ACC112 (cell line): Measurements from ENCODE around the gene LCE2A.
"Not testable (repeated sequence)": the region's sequence is repeated elsewhere in the genome, so short reads cannot be mapped to it uniquely, and the experiment has no call there.

Source experiments
- H2AFZ ChIP-seq: fragments of 200-600 bp; sonication (generic); one replicate; pipeline ENCODE4 v1.6.0; 2017; ENCODE audit warnings: antibody characterized with exemption, low read length; ENCODE audit not compliant: unreplicated experiment
- H3K27ac ChIP-seq: fragments of 200-600 bp; sonication (generic); 2 replicates; pipeline ENCODE4 v1.5.1; 2014; ENCODE audit warnings: low read depth, mild to moderate bottlenecking, antibody characterized with exemption, low read length, moderate library complexity
- H3K27me3 ChIP-seq: fragments of 200-600 bp; sonication (generic); 2 replicates; pipeline ENCODE4 v1.6.1; 2014; ENCODE audit warnings: mild to moderate bottlenecking, antibody characterized with exemption, low read length, moderate library complexity, mixed read lengths; ENCODE audit not compliant: insufficient read depth
- H3K36me3 ChIP-seq: fragments of 200-600 bp; sonication (generic); 2 replicates; pipeline ENCODE4 v1.6.1; 2016; ENCODE audit warnings: mild to moderate bottlenecking, antibody characterized with exemption, low read length, moderate library complexity, mixed read lengths; ENCODE audit not compliant: insufficient read depth
- H3K4me1 ChIP-seq: fragments of 200-600 bp; sonication (generic); one replicate; pipeline ENCODE4 v1.6.1; 2016; ENCODE audit warnings: low read length, mixed read lengths; ENCODE audit not compliant: insufficient read depth, unreplicated experiment, control insufficient read depth
- H3K4me3 ChIP-seq: fragments of 200-600 bp; sonication (generic); 2 replicates; pipeline ENCODE4 v1.5.1; 2014; ENCODE audit warnings: mild to moderate bottlenecking, low read depth, low read length
- H3K79me2 ChIP-seq: fragments of 200-600 bp; sonication (generic); one replicate; pipeline ENCODE4 v1.6.0; 2016; ENCODE audit warnings: low read length; ENCODE audit not compliant: control insufficient read depth, unreplicated experiment, insufficient read depth

Gene LCE2A

DNA sequence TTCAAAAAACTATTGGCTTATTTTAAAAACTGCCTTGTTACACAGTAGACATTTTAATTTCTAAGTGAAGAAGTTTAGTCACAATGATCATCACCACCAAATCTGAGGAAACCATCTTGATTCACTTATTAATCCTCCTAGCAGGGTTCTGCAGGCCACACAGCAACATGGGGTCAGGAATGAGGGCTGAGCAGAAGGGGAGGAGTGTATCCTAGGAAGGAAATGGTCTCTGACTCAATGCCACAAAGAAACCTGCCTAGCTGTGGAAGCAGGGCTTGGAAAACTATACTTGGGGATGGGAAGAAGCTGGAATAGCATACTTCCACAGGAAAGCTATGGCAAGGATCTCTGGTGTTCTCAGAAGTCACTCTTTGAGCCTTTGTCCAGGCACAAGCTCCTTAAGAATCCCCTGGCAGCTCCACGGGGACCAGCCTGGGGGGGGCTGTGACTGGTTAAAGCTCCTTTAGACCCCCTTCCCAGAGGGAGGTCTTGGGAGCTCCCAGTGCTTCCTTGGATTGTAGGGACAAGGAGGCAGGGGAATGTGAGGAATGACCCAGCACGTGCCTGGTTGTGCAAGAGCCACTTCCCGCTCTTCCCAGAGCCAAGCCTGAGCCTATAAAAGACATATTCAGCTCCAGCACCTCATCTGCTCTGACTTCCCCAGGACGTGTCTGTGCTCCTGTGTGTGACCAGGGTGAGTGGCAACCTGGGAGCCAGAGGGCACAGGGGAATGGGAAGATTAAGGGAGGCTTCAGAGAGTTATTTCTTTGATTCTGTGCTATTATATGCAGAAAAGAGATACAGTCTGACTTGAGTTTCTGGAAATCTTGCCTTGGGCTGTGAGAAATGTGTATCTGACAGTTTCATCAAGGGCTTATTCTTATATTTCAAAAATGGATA, at the start of gene LCE2A:
TSS of gene LCE2A (plus strand) at position 645 of the 900 bp plus-strand sequence. CDS start 557 bp downstream, outside the sequence.
- Histone ChIP-seq H3K4me1 (no peaks in the 10 kb centered on the region), H2AFZ (no peak within 1 kb of the TSS), H3K27ac (no peak within 1 kb of the TSS), H3K36me3 (no peaks in the 10 kb centered on the region), H3K79me2 (no peaks in the 10 kb centered on the region), H3K27me3 (no peaks in the 10 kb centered on the region), H3K4me3 (no peak within 1 kb of the TSS)

GRCh38 chr1:152654110-152654509, 44.0 kb upstream of the LCE2A start:
- Histone ChIP-seq H3K4me3 (no peak overlapping the region), H3K27ac (no peak overlapping the region), H3K27me3 (peaks cover 26% of the 10 kb centered on the region; the same call in 1 of the 2 replicates), H3K36me3 (no peaks in the 10 kb centered on the region), H3K4me1 (no peaks in the 10 kb centered on the region), H2AFZ (no peak overlapping the region), H3K79me2 (no peaks in the 10 kb centered on the region)

DNA sequence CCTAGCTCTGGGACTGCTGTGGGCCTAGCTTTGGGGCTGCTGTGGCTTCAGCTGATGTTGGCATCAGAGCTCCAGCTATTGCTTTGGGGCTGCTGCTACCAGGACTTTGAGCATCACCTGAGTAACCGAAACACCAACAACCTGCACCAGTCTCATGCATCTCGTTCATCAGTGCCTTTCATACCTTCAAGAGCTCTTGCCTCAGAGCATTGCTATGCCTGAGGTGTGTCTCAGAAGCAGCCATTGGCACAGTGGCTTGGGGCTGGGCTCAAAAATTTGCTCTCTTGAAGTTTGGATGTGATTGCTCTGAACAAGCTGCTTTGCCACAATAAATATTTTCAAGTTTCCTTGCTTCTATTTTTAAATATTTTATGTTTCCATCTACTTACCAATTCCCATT, 41.7 kb upstream of the LCE2A start:
- Histone ChIP-seq H3K4me3 (no peak overlapping the region), H3K36me3 (no peaks in the 10 kb centered on the region), H3K27ac (no peak overlapping the region), H3K27me3 (peaks cover 30% of the 10 kb centered on the region; the same call in 1 of the 2 replicates), H2AFZ (no peak overlapping the region), H3K4me1 (no peaks in the 10 kb centered on the region), H3K79me2 (no peaks in the 10 kb centered on the region)

DNA sequence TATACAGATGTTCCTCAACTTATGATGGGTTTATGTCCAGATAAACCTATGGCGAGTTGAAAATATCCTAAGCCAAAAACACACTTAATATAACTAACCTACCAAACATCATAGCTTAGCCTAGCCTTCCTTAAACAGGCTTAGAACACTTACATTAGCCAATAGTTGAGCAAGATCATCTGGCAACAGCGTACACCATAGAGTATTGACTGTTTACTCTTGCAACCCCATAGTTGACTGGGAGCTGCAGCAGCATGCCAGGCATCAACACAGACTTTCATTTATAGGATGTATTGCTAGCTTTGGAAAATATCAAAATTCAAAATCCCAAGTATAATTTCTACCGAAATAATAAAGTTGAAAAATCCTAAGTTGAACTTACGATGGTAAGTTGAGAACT, 40.5 kb upstream of the LCE2A start:
- no peaks in the 10 kb centered on the region for H3K36me3 ChIP-seq
- H2AFZ ChIP-seq = no peak overlapping the region

GRCh38 chr1:152658649-152659048, 39.5 kb upstream of the LCE2A start:
- H3K27ac ChIP-seq = no peak overlapping the region
- no peak overlapping the region for H2AFZ ChIP-seq
- no peaks in the 10 kb centered on the region for H3K36me3 ChIP-seq
- peaks cover 22% of the 10 kb centered on the region; the same call in 1 of the 2 replicates for H3K27me3 ChIP-seq
- no peaks in the 10 kb centered on the region for H3K79me2 ChIP-seq
- no peaks in the 10 kb centered on the region for H3K4me1 ChIP-seq
- no peak overlapping the region for H3K4me3 ChIP-seq

More for the DNA sequence above, 40.5 kb upstream of the LCE2A start:
- Histone ChIP-seq H3K27me3 (peaks cover 24% of the 10 kb centered on the region; the same call in 1 of the 2 replicates), H3K27ac (no peak overlapping the region), H3K4me1 (no peaks in the 10 kb centered on the region), H3K4me3 (no peak overlapping the region), H3K79me2 (no peaks in the 10 kb centered on the region)

GRCh38 chr1:152663098-152663497, 35.0 kb upstream of the LCE2A start, which contains the start of gene LCE2D:
TSS of gene LCE2D (plus strand) at chr1:152663380. CDS start at chr1:152664106, 726 bp downstream.
- Histone ChIP-seq H3K79me2 (no peaks in the 10 kb centered on the region), H3K4me3 (no peak within 1 kb of the TSS), H3K27me3 (peaks cover 14% of the 10 kb centered on the region; the same call in 1 of the 2 replicates), H3K27ac (no peak within 1 kb of the TSS), H2AFZ (no peak within 1 kb of the TSS), H3K4me1 (no peaks in the 10 kb centered on the region), H3K36me3 (no peaks in the 10 kb centered on the region)

DNA sequence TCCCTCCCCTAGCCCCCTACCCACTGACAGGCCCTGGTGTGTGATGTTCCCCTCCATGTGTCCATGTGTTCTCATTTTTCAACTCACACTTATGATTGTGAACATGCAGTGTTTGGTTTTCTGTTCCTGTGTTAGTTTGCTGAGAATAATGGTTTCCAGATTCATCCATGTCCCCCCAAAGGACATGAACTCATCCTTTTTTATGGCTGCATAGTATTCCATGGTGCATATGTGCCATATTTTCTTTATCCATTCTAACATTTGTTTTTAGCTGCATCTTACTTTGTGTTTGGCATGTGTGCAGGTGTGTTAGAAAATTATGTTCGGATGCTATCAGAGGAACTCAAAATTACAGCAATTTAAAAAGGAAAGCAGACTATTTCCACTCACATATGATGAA, 32.0 kb upstream of the LCE2A start:
- not testable (repeated sequence) for H3K27ac ChIP-seq

DNA sequence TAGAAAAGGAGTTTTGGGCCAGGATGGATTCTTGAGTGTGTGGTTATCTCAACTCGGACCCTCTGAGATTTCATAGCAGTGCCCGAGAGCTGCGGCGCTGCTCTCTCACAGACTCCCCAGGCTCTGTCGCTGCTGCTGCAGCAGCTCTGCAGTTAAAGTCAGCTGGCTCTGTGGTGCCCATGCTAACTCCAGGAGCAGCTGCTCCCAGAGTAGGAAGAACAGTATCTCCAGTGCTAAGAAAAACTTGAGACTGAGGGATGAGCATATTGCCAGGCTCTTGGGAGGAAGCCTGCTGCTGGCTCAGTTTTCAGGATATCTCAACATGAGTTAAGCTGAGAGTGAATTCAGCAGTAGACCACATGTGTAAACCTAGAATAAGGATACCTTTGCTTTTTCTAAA, 30.5 kb upstream of the LCE2A start:
- Histone ChIP-seq H3K4me1 (no peaks in the 10 kb centered on the region), H3K79me2 (no peaks in the 10 kb centered on the region), H3K27me3 (no peaks in the 10 kb centered on the region), H3K36me3 (no peaks in the 10 kb centered on the region), H3K27ac (no peak overlapping the region), H2AFZ (no peak overlapping the region), H3K4me3 (no peak overlapping the region)

More for the DNA sequence above, 32.0 kb upstream of the LCE2A start:
- not testable (repeated sequence) for H3K4me3 ChIP-seq, H3K27me3 ChIP-seq, H3K79me2 ChIP-seq, H2AFZ ChIP-seq, H3K4me1 ChIP-seq, H3K36me3 ChIP-seq

GRCh38 chr1:152673016-152673415, 25.1 kb upstream of the LCE2A start:
- Histone ChIP-seq H3K27me3 (no peaks in the 10 kb centered on the region), H3K27ac (no peak overlapping the region), H3K4me1 (no peaks in the 10 kb centered on the region), H3K4me3 (no peak overlapping the region), H3K79me2 (no peaks in the 10 kb centered on the region), H2AFZ (no peak overlapping the region), H3K36me3 (no peaks in the 10 kb centered on the region)

DNA sequence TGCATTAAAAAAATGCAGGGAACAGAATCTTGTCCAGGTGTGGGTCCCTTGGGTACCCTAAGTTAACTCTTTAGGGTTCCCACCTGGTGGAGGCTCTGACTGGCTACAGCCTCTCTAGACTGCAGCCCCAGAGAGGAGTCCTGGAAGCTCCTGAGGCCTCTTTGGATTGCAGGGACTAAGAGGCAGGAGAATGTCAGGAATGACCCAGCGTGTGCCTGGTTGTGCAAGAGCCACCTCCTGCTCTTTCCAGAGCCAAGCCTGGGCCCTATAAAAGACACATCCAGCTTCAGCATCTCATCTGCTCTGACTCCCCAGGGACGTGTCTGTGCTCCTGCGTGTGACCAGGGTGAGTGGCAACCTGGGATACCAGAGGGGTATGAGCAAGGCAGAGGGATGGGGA, 23.2 kb upstream of the LCE2A start, which contains the start of gene LCE2C:
TSS of gene LCE2C (plus strand) at position 297 of the 400 bp plus-strand sequence. CDS start 737 bp downstream, outside the sequence.
- H3K79me2 ChIP-seq, H3K36me3 ChIP-seq, H3K27me3 ChIP-seq, H3K27ac ChIP-seq, H2AFZ ChIP-seq, H3K4me3 ChIP-seq, H3K4me1 ChIP-seq: not testable (repeated sequence)

DNA sequence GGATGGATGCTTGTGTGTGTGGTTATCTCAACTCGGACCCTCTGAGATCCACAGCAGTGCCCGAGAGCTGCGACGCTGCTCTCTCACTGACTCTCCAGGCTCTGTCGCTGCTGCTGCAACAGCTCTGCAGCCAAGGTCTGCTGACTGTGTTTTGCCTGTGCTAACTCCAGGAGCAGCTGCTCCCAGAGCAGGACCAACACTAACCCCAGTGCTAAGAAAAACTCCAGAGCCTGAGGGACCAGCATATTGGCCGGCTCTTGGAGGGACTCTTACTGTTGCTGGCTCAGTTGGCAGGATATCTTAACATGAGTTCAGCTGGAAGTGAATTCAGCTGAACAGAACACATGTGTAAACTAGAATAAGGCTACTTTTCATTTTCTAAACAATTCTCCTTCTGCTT, 18.7 kb upstream of the LCE2A start:
- no peaks in the 10 kb centered on the region for H3K4me1 ChIP-seq
- no peak overlapping the region for H3K27ac ChIP-seq
- H3K27me3 ChIP-seq = no peaks in the 10 kb centered on the region
- no peaks in the 10 kb centered on the region for H3K36me3 ChIP-seq
- no peak overlapping the region for H3K4me3 ChIP-seq
- no peak overlapping the region for H2AFZ ChIP-seq
- H3K79me2 ChIP-seq = no peaks in the 10 kb centered on the region
